Measurements from ENCODE around the gene CPEB3.

CPEB3 gene

GRCh38 chr10:92284112-92284704 lies 6.7 kb downstream of the CPEB3 start:
- Histone ChIP-seq H3K27ac (ENCODE audit: low read length) (no peak overlapping the region), H3K4me2 (ENCODE audit: insufficient read depth, low read length) (no peak overlapping the region), H3K79me2 (ENCODE audit: insufficient read depth, low read length) (no peaks in the 10 kb centered on the region), H3K4me3 (ENCODE audit: low read depth in 1 of 2, low read length in 2 of 2) (no peak overlapping the region), H3K9ac (ENCODE audit: low read depth, low read length) (no peak overlapping the region), H3K9me3 (ENCODE audit: insufficient read depth, low read length, severe bottlenecking) (no peaks in the 10 kb centered on the region), H2AFZ (ENCODE audit: low read depth, low read length) (no peak overlapping the region), H3K4me1 (ENCODE audit: insufficient read depth, low read length) (no peaks in the 10 kb centered on the region), H3K27me3 (ENCODE audit: insufficient read depth, low read length, poor library complexity) (no peaks in the 10 kb centered on the region), H3K36me3 (ENCODE audit: insufficient read depth, low read length) (no peaks in the 10 kb centered on the region), H4K20me1 (ENCODE audit: insufficient read depth, low read length) (no peaks in the 10 kb centered on the region)
- ATAC-seq (ENCODE audit: insufficient read depth, low read depth) (no peak), DNase-seq (no peak)
- TF ChIP-seq EZH2 (IDR thresholded peaks at IDR 0.05; ENCODE audit: borderline replicate concordance, low read depth, low read length, severe bottlenecking): no peak
- TF ChIP-seq, protein P1, sequence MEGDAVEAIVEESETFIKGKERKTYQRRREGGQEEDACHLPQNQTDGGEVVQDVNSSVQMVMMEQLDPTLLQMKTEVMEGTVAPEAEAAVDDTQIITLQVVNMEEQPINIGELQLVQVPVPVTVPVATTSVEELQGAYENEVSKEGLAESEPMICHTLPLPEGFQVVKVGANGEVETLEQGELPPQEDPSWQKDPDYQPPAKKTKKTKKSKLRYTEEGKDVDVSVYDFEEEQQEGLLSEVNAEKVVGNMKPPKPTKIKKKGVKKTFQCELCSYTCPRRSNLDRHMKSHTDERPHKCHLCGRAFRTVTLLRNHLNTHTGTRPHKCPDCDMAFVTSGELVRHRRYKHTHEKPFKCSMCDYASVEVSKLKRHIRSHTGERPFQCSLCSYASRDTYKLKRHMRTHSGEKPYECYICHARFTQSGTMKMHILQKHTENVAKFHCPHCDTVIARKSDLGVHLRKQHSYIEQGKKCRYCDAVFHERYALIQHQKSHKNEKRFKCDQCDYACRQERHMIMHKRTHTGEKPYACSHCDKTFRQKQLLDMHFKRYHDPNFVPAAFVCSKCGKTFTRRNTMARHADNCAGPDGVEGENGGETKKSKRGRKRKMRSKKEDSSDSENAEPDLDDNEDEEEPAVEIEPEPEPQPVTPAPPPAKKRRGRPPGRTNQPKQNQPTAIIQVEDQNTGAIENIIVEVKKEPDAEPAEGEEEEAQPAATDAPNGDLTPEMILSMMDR (IDR thresholded peaks at IDR 0.05; ENCODE audit: borderline replicate concordance, extremely low read depth, low read length, poor library complexity, severe bottlenecking): no peak

DNA sequence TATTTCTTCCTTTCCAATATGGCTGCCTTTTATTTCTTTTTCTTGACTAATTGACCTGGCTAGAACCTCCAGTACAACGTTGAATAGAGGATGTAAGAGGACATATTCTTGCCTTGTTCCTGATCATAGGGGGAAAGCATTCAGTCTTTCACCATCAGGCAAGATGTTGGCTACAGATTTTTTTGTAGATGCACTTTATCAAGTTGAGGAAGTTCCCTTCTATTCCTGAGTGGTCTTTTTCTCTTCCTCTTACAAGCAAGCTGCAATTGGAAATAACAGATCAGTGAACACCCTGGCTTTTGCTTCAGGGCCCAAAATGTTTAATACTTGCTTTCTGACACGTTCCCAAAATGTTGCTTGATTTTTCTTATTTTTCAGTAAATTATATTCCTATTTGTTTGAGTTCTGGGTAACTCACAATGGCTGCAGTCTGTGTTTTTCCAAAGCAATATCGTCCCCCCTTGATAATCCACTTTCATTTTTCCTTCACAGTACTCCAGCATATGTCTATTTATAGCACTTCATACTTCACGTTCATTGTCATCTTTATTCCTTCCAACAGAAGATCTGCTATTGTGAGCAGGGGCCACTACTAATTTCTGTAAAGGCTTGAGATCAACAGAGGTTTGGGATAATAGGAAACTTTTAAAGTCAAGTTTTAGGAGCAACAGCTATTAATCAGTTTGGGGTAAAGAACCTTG lies 11.7 kb downstream of the CPEB3 start:
- H4K20me1 ChIP-seq (ENCODE audit: insufficient read depth, low read length): no peaks in the 10 kb centered on the region
- DNase-seq: no peak
- no peak overlapping the region for H3K27ac ChIP-seq (ENCODE audit: low read length)
- no peaks in the 10 kb centered on the region for H3K79me2 ChIP-seq (ENCODE audit: insufficient read depth, low read length)
- H2AFZ ChIP-seq (ENCODE audit: low read depth, low read length): no peak overlapping the region
- H3K36me3 ChIP-seq (ENCODE audit: insufficient read depth, low read length): no peaks in the 10 kb centered on the region
- TF ChIP-seq EZH2 (IDR thresholded peaks at IDR 0.05; ENCODE audit: borderline replicate concordance, low read depth, low read length, severe bottlenecking): no peak
- TF ChIP-seq, protein P1 (IDR thresholded peaks at IDR 0.05; ENCODE audit: borderline replicate concordance, extremely low read depth, low read length, poor library complexity, severe bottlenecking): no peak
- no peak overlapping the region for H3K9ac ChIP-seq (ENCODE audit: low read depth, low read length)
- no peak overlapping the region for H3K4me2 ChIP-seq (ENCODE audit: insufficient read depth, low read length)
- H3K4me3 ChIP-seq (ENCODE audit: low read depth in 1 of 2, low read length in 2 of 2): no peak overlapping the region
- H3K9me3 ChIP-seq (ENCODE audit: insufficient read depth, low read length, severe bottlenecking): no peaks in the 10 kb centered on the region
- H3K4me1 ChIP-seq (ENCODE audit: insufficient read depth, low read length): no peaks in the 10 kb centered on the region
- no peaks in the 10 kb centered on the region for H3K27me3 ChIP-seq (ENCODE audit: insufficient read depth, low read length, poor library complexity)
- ATAC-seq (ENCODE audit: insufficient read depth, low read depth): no peak

DNA sequence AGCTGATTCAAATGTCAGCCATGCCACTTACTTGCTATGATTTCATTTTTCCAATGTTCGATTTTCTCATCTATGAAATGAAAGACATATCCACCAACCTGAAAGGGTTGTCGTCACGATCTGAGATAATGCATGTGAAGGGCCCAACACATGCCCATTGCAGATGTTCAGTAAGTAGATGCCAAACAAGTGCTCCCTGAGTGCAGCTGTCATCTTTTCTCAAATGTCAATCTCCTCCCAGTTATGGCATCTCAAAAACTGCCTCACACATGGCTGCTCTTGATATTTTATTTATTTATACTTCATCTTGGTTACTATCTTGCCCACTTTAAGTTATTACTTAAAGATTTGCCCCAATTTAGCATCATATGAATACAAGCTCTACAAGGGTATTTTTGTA lies 16.8 kb downstream of the CPEB3 start:
- DNase-seq: no peak

More for the DNA sequence above, 16.8 kb downstream of the CPEB3 start:
- no peaks in the 10 kb centered on the region for H4K20me1 ChIP-seq (ENCODE audit: insufficient read depth, low read length)
- H3K79me2 ChIP-seq (ENCODE audit: insufficient read depth, low read length): no peaks in the 10 kb centered on the region
- no peak overlapping the region for H3K4me2 ChIP-seq (ENCODE audit: insufficient read depth, low read length)
- no peak overlapping the region for H3K27ac ChIP-seq (ENCODE audit: low read length)
- H3K27me3 ChIP-seq (ENCODE audit: insufficient read depth, low read length, poor library complexity): no peaks in the 10 kb centered on the region
- H3K36me3 ChIP-seq (ENCODE audit: insufficient read depth, low read length): no peaks in the 10 kb centered on the region
- no peaks in the 10 kb centered on the region for H3K4me1 ChIP-seq (ENCODE audit: insufficient read depth, low read length)
- H3K9me3 ChIP-seq (ENCODE audit: insufficient read depth, low read length, severe bottlenecking): no peaks in the 10 kb centered on the region
- H3K9ac ChIP-seq (ENCODE audit: low read depth, low read length): no peak overlapping the region
- TF ChIP-seq EZH2 (IDR thresholded peaks at IDR 0.05; ENCODE audit: borderline replicate concordance, low read depth, low read length, severe bottlenecking): no peak
- TF ChIP-seq, protein P1 (IDR thresholded peaks at IDR 0.05; ENCODE audit: borderline replicate concordance, extremely low read depth, low read length, poor library complexity, severe bottlenecking): no peak
- H3K4me3 ChIP-seq (ENCODE audit: low read depth in 1 of 2, low read length in 2 of 2): no peak overlapping the region
- H2AFZ ChIP-seq (ENCODE audit: low read depth, low read length): no peak overlapping the region
- ATAC-seq (ENCODE audit: insufficient read depth, low read depth): no peak
